HCT116 (cell line): ENCODE measurements around the gene ZNF579. TPM values are rescaled to one million over a fixed set of nuclear protein-coding genes. Genes with fewer than 3 reads are reported as not detected.

Experiments
- ATAC-seq: fragments of 200-7000 bp; cut with Tn5 transposase; 2 replicates; pipeline ENCODE4 v1.9.1; 2020; ENCODE audit warnings: mild to moderate bottlenecking, moderate library complexity
- BruUV-seq: library from RNA; stranded (reverse); fragments of 400-500 nt; replicated peaks from 2 replicates; lab custom pipeline; 2021; lab: Mats Ljungman, UMichigan
- CTCF ChIA-PET: fragments of 300-600 bp; sonication (Branson Sonifier 250); formaldehyde crosslinking; loops from one replicate; lab custom pipeline; 2021; ENCODE audit warnings: antibody characterized with exemption; lab: Charles Lee
- POLR2A ChIA-PET: fragments of 300-600, 350-600 bp; sonication (Branson Sonifier 250); formaldehyde crosslinking; loops from one replicate; lab custom pipeline; 2021; ENCODE audit warnings: antibody characterized with exemption; lab: Charles Lee
- RAD21 ChIA-PET, 2 experiments: fragments of 300-600 bp; sonication (Branson Sonifier 250); formaldehyde crosslinking; loops; one replicate each; lab custom pipeline; 2023; ENCODE audit warnings: low total read pairs in 2 of 2; ENCODE audit not compliant: uncharacterized antibody in 2 of 2, unreplicated experiment in 2 of 2, low non-redundant PET in 1 of 2; lab: Charles Lee
- DNase-seq: peaks from one replicate; pipeline ENCODE4 v3.0.0-alpha.2; 2010; ENCODE audit warnings: low read depth, low spot score
- H2AFZ ChIP-seq: fragments of 200-600 bp; shearing (Covaris generic), sonication (generic); 2 replicates; pipeline ENCODE4 v1.6.1; 2017; ENCODE audit warnings: low read depth, mixed run types, mixed read lengths, antibody characterized with exemption, low read length; ENCODE audit not compliant: poor library complexity, severe bottlenecking
- H3K27ac ChIP-seq: 2 replicates; pipeline ENCODE4 v1.5.1; 2012; ENCODE audit warnings: low read depth, low read length
- H3K27me3 ChIP-seq: fragments of 200-600 bp; sonication (generic); 2 replicates; pipeline ENCODE4 v1.6.1; 2016; ENCODE audit warnings: mixed run types, low read length, mixed read lengths; ENCODE audit not compliant: insufficient read depth
- H3K36me3 ChIP-seq, 2 experiments: fragments of 200-500 bp in 1 of 2; fragments of 200-600 bp in 1 of 2; sonication (Bioruptor generic) in 1 of 2; sonication (generic) in 1 of 2; 2 replicates each; pipeline versions ENCODE4 v1.5.1 to v1.6.1; 2014 to 2016; ENCODE audit warnings: low read length in 2 of 2, inconsistent platforms in 1 of 2, mixed read lengths in 1 of 2, mixed run types in 1 of 2; ENCODE audit not compliant: insufficient read depth in 2 of 2, control insufficient read depth in 1 of 2
- H3K4me1 ChIP-seq, 2 experiments: fragments of 200-600 bp in 1 of 2; sonication (generic) in 1 of 2; 2 replicates each; pipeline versions ENCODE4 v1.5.1 to v1.6.1; 2012 to 2017; ENCODE audit warnings: low read length in 2 of 2, inconsistent platforms in 1 of 2, mild to moderate bottlenecking in 1 of 2, mixed read lengths in 1 of 2, mixed run types in 1 of 2, moderate library complexity in 1 of 2; ENCODE audit not compliant: insufficient read depth in 2 of 2, control insufficient read depth in 1 of 2
- H3K4me2 ChIP-seq: fragments of 200-600 bp; sonication (generic); 2 replicates; pipeline ENCODE4 v1.6.1; 2017; ENCODE audit warnings: mixed run types, low read length, mixed read lengths
- H3K4me3 ChIP-seq, 2 experiments: fragments of 200-600 bp in 1 of 2; sonication (generic) in 1 of 2; replicated peaks in 1 of 2; 2 replicates each; pipeline ENCODE4 v1.5.1; 2011 to 2016; ENCODE audit warnings: low read length in 2 of 2, control low read depth in 1 of 2, low read depth in 1 of 2, mild to moderate bottlenecking in 1 of 2, mixed read lengths in 1 of 2, mixed run types in 1 of 2
- H3K79me2 ChIP-seq: fragments of 200-600 bp; sonication (generic); 2 replicates; pipeline ENCODE4 v1.6.1; 2017; ENCODE audit warnings: mild to moderate bottlenecking, mixed run types, low read length, moderate library complexity, mixed read lengths; ENCODE audit not compliant: insufficient read depth
- H3K9ac ChIP-seq: fragments of 200-600 bp; sonication (generic); 2 replicates; pipeline ENCODE4 v1.6.1; 2016; ENCODE audit warnings: low read length, mixed read lengths
- H3K9me2 ChIP-seq: fragments of 200-600 bp; sonication (generic), shearing (Covaris generic); 2 replicates; pipeline ENCODE4 v1.6.1; 2017; ENCODE audit warnings: mixed run types, mild to moderate bottlenecking, moderate library complexity; ENCODE audit not compliant: insufficient read depth
- H3K9me3 ChIP-seq, 2 experiments: fragments of 200-500 bp in 1 of 2; fragments of 200-600 bp in 1 of 2; sonication (Bioruptor generic) in 1 of 2; sonication (generic) in 1 of 2; 2 replicates each; pipeline ENCODE4 v1.6.1; 2014 to 2017; ENCODE audit warnings: low read length in 2 of 2, mixed read lengths in 2 of 2, inconsistent platforms in 1 of 2, low read depth in 1 of 2, mild to moderate bottlenecking in 1 of 2, mixed run types in 1 of 2, moderate library complexity in 1 of 2; ENCODE audit not compliant: control insufficient read depth in 1 of 2, insufficient read depth in 1 of 2
- H4K20me1 ChIP-seq: fragments of 200-600 bp; sonication (generic), shearing (Covaris generic); 2 replicates; pipeline ENCODE4 v1.6.1; 2017; ENCODE audit warnings: mixed run types, mild to moderate bottlenecking, moderate library complexity; ENCODE audit not compliant: insufficient read depth
- CBX3 ChIP-seq: IDR thresholded peaks from 2 replicates; pipeline ENCODE4 v1.6.1; 2012; ENCODE audit warnings: low read depth
- CEBPB ChIP-seq: IDR thresholded peaks from 2 replicates; pipeline ENCODE4 v1.6.1; 2012; ENCODE audit warnings: low read depth
- EGR1 ChIP-seq: IDR thresholded peaks from 2 replicates; pipeline ENCODE4 v1.6.1; 2012; ENCODE audit warnings: low read depth
- EZH2 ChIP-seq: fragments of 200-600 bp; sonication (generic); IDR thresholded peaks from 2 replicates; pipeline ENCODE4 v1.6.1; 2017; ENCODE audit warnings: antibody characterized with exemption, mixed run types
- EZH2phosphoT487 ChIP-seq: fragments of 200-600 bp; IDR thresholded peaks from 2 replicates; pipeline ENCODE4 v1.6.1; 2018; ENCODE audit warnings: antibody characterized with exemption, borderline replicate concordance
- FOSL1 ChIP-seq: IDR thresholded peaks from 2 replicates; pipeline ENCODE4 v1.6.1; 2012; ENCODE audit warnings: low read depth
- JUND ChIP-seq: IDR thresholded peaks from 2 replicates; pipeline ENCODE4 v1.6.1; 2012
- POLR2A ChIP-seq: IDR thresholded peaks from 2 replicates; pipeline ENCODE4 v1.7.0; 2011; ENCODE audit warnings: borderline replicate concordance; ENCODE audit not compliant: insufficient read depth, insufficient read length; ENCODE audit errors: extremely low read depth
- POLR2AphosphoS5 ChIP-seq: IDR thresholded peaks from 2 replicates; pipeline ENCODE4 v1.6.1; 2011; ENCODE audit warnings: mild to moderate bottlenecking, low read depth, low read length, moderate library complexity
- RAD21 ChIP-seq: IDR thresholded peaks from 2 replicates; pipeline ENCODE4 v1.6.1; 2012; ENCODE audit warnings: low read depth, mild to moderate bottlenecking
- SRF ChIP-seq: IDR thresholded peaks from 2 replicates; pipeline ENCODE4 v1.6.1; 2012; ENCODE audit warnings: low read depth
- TCF7L2 ChIP-seq: IDR thresholded peaks from 2 replicates; pipeline ENCODE4 v1.7.0; 2011; ENCODE audit warnings: borderline replicate concordance, inconsistent platforms; ENCODE audit not compliant: insufficient read depth, insufficient read length; ENCODE audit errors: extremely low read depth
- YY1 ChIP-seq: IDR thresholded peaks from 2 replicates; pipeline ENCODE4 v1.6.1; 2011; ENCODE audit warnings: low read length, low read depth, moderate library complexity, mild to moderate bottlenecking; ENCODE audit not compliant: insufficient replicate concordance; ENCODE audit errors: extremely low read depth
- ZBTB33 ChIP-seq: IDR thresholded peaks from 2 replicates; pipeline ENCODE4 v1.6.1; 2011; ENCODE audit warnings: mild to moderate bottlenecking, low read length, moderate library complexity; ENCODE audit not compliant: insufficient replicate concordance; ENCODE audit errors: extremely low read depth
- ZFX ChIP-seq: fragments of 450-650 bp; IDR thresholded peaks from 2 replicates; pipeline ENCODE4 v1.6.1; 2017
- ZNF274 ChIP-seq: fragments of 200-500 bp; sonication (Bioruptor generic); IDR thresholded peaks from 2 replicates; pipeline ENCODE4 v1.6.1; 2014; ENCODE audit warnings: mild to moderate bottlenecking, low read depth, low read length, inconsistent platforms
- intact Hi-C: fragments of 100-400 bp; cut with micrococcal nuclease; formaldehyde crosslinking; loops from 2 replicates; pipeline ENCODE4 v1.10.0; 2022
- total RNA-seq: library from RNA; stranded (reverse); gene quantifications from one replicate; pipeline ENCODE4 v1.2.1, GENCODE V29; 2021; ENCODE audit not compliant: unreplicated experiment

The ZNF579 gene
- total RNA-seq, 1 experiment from 2014 or later, result 24.1 TPM

GRCh38 chr19:55616395-55616875 lies 35.8 kb upstream of the ZNF579 start:
- no peak overlapping the region for H3K9ac ChIP-seq
- CTCF ChIA-PET, result no interaction called here
- TF ChIP-seq RAD21 (no peak), TCF7L2 (no peak), POLR2AphosphoS5 (no peak), SRF (no peak), ZNF274 (no peak), CBX3 (no peak), JUND (no peak)
- H3K4me3 ChIP-seq, result no peak overlapping the region
- POLR2A ChIA-PET, result no interaction called here
- DNase-seq (no peak), ATAC-seq (no peak)
- H3K4me1 ChIP-seq, result no peaks in the 10 kb centered on the region
- no peaks in the 10 kb centered on the region for H4K20me1 ChIP-seq
- H3K9me3 ChIP-seq, result no peaks in the 10 kb centered on the region
- no peaks in the 10 kb centered on the region for H3K27me3 ChIP-seq
- no TSS peak for BruUV-seq
- H3K9me2 ChIP-seq, result no peaks in the 10 kb centered on the region
- peaks cover 0 to 6% of the 10 kb centered on the region in 2 experiments; a peak in 2 of 4 replicates for H3K36me3 ChIP-seq
- H3K79me2 ChIP-seq, result peaks cover under 1% of the 10 kb centered on the region; the same call in 1 of the 2 replicates
- intact Hi-C loops, result no loop called here
- no peak overlapping the region for H3K4me2 ChIP-seq
- H2AFZ ChIP-seq, result no peak overlapping the region
- RAD21 ChIA-PET, result no interaction called here
- H3K27ac ChIP-seq, result no peak overlapping the region

- CTCF ChIA-PET, result no interaction called here
- H3K79me2 ChIP-seq, result peaks cover 6% of the 10 kb centered on the region; the same call in 1 of the 2 replicates
These were observed 35.1 kb upstream of the ZNF579 start for GRCh38 chr19:55615543-55616394.

More at GRCh38 chr19:55615543-55616394, 35.1 kb upstream of the ZNF579 start:
- Histone ChIP-seq H2AFZ (no peak overlapping the region), H3K4me3 (no peak overlapping the region), H3K9me3 (no peaks in the 10 kb centered on the region), H3K9me2 (no peaks in the 10 kb centered on the region), H3K4me1 (no peaks in the 10 kb centered on the region), H3K9ac (no peak overlapping the region), H3K27ac (no peak overlapping the region), H4K20me1 (no peaks in the 10 kb centered on the region), H3K36me3 (peaks cover 0 to 7% of the 10 kb centered on the region in 2 experiments; a peak in 2 of 4 replicates), H3K4me2 (no peak overlapping the region), H3K27me3 (no peaks in the 10 kb centered on the region)
- DNase-seq, result no peak
- ChIA-PET POLR2A (no interaction called here), RAD21 (no interaction called here)
- no peak for TF ChIP-seq EZH2
- TF ChIP-seq ZFX, result no peak
- no peak for TF ChIP-seq CEBPB
- no peak for TF ChIP-seq EZH2phosphoT487
- no peak for TF ChIP-seq POLR2A
- no peak for TF ChIP-seq POLR2AphosphoS5
- no peak for TF ChIP-seq ZNF274
- no peak for TF ChIP-seq FOSL1
- TF ChIP-seq YY1, result no peak
- no peak for TF ChIP-seq CBX3
- no peak for TF ChIP-seq RAD21
- TF ChIP-seq ZBTB33, result no peak
- no peak for TF ChIP-seq EGR1
- BruUV-seq, result no TSS peak
- ATAC-seq, result no peak
- intact Hi-C loops, result no loop called here
